Measurements from ENCODE around the gene WDR54.

GRCh38 chr2:74444498-74445318, 23.2 kb downstream of the WDR54 start:
- TF ChIP-seq CTCF (IDR thresholded peaks at IDR 0.05; ENCODE audit: low read depth, low read length, missing input control) (no peak), TAF1 (conservative IDR thresholded peaks at IDR 0.05) (no peak), ATF3 (IDR thresholded peaks at IDR 0.05) (no peak), REST (IDR thresholded peaks at IDR 0.05) (no peak), YY1 (IDR thresholded peaks at IDR 0.05) (no peak), FOXA1 (IDR thresholded peaks at IDR 0.05) (peak; percentile 16)

All from liver (tissue), 3 donors.